ENCODE results near the gene PTPRK.

GRCh38 chr6:128491100-128491581 is 29.3 kb downstream of the PTPRK start:
- no peak for TF ChIP-seq CTCF (conservative IDR thresholded peaks at IDR 0.05; ENCODE audit: low read length)
- TF ChIP-seq EZH2phosphoT487 (IDR thresholded peaks at IDR 0.05; ENCODE audit: borderline replicate concordance, low read depth, low read length) = no peak
